GM23338 (cell line): Measurements from ENCODE around the gene CHD9. TPM values are rescaled to one million over a fixed set of nuclear protein-coding genes. Genes with fewer than 3 reads are reported as not detected.

ENCODE experiments used
- ATAC-seq: fragments of 200-7000 bp; cut with Tn5 transposase; 3 replicates; pipeline ENCODE4 v1.9.1; 2020
- DNase-seq: peaks from one replicate; pipeline ENCODE4 v3.0.0-alpha.2; 2015; ENCODE audit warnings: low spot score
- H2AFZ ChIP-seq: fragments of 200-600 bp; sonication (generic); 2 replicates; pipeline ENCODE4 v1.8.0; 2016; ENCODE audit warnings: antibody characterized with exemption, mild to moderate bottlenecking, moderate library complexity
- H3F3A ChIP-seq: fragments of 200-600 bp; sonication (generic); replicated peaks from 2 replicates; pipeline ENCODE4 v1.8.0; 2017; ENCODE audit warnings: antibody characterized with exemption, mixed run types, low read depth
- H3K27ac ChIP-seq: fragments of 200-600 bp; sonication (generic); 2 replicates; pipeline ENCODE4 v1.6.1; 2016; ENCODE audit warnings: low read depth
- H3K27me3 ChIP-seq: fragments of 200-600 bp; sonication (generic); 2 replicates; pipeline ENCODE4 v1.8.0; 2016; ENCODE audit warnings: mild to moderate bottlenecking, mixed run types, moderate library complexity; ENCODE audit not compliant: insufficient read depth
- H3K36me3 ChIP-seq: fragments of 200-600 bp; sonication (generic); 2 replicates; pipeline ENCODE4 v1.8.0; 2016; ENCODE audit warnings: mild to moderate bottlenecking; ENCODE audit not compliant: insufficient read depth
- H3K4me1 ChIP-seq: fragments of 200-600 bp; sonication (generic); 2 replicates; pipeline ENCODE4 v1.8.0; 2016; ENCODE audit warnings: mild to moderate bottlenecking, moderate library complexity; ENCODE audit not compliant: insufficient read depth
- H3K4me2 ChIP-seq: fragments of 200-600 bp; sonication (generic); 2 replicates; pipeline ENCODE4 v1.7.1; 2017; ENCODE audit warnings: mixed run types
- H3K4me3 ChIP-seq: fragments of 200-600 bp; sonication (generic); 2 replicates; pipeline ENCODE4 v1.6.1; 2016; ENCODE audit warnings: mixed run types
- H3K79me2 ChIP-seq: fragments of 200-600 bp; sonication (generic); replicated peaks from 2 replicates; pipeline ENCODE4 v1.8.0; 2017; ENCODE audit warnings: mild to moderate bottlenecking; ENCODE audit not compliant: insufficient read depth
- H3K9me2 ChIP-seq: fragments of 200-600 bp; sonication (generic); 2 replicates; pipeline ENCODE4 v1.8.0; 2017; ENCODE audit not compliant: insufficient read depth
- H4K20me1 ChIP-seq: fragments of 200-600 bp; sonication (generic); replicated peaks from 2 replicates; pipeline ENCODE4 v1.8.0; 2017; ENCODE audit warnings: mild to moderate bottlenecking; ENCODE audit not compliant: insufficient read depth
- H3K27ac Mint-ChIP-seq: 2 replicates; pipeline ENCODE4 v1.8.0; 2020; ENCODE audit warnings: inconsistent platforms, mild to moderate bottlenecking, moderate library complexity, mixed read lengths
- H3K27me3 Mint-ChIP-seq: 3 replicates; pipeline ENCODE4 v1.8.0; 2022; ENCODE audit warnings: low read depth, mild to moderate bottlenecking, moderate library complexity, mixed read lengths, inconsistent platforms; ENCODE audit not compliant: insufficient read depth, poor library complexity
- H3K36me3 Mint-ChIP-seq: 3 replicates; pipeline ENCODE4 v1.8.0; 2021; ENCODE audit warnings: low read depth, mild to moderate bottlenecking, inconsistent platforms, moderate library complexity, mixed read lengths
- H3K4me1 Mint-ChIP-seq: 3 replicates; pipeline ENCODE4 v1.8.0; 2020; ENCODE audit warnings: mild to moderate bottlenecking, inconsistent platforms, mixed read lengths
- H3K4me3 Mint-ChIP-seq: 3 replicates; pipeline ENCODE4 v1.8.0; 2021; ENCODE audit warnings: moderate library complexity, mild to moderate bottlenecking, inconsistent platforms, mixed read lengths
- H3K9me3 Mint-ChIP-seq: 3 replicates; pipeline ENCODE4 v1.8.0; 2020; ENCODE audit warnings: moderate library complexity, mild to moderate bottlenecking, inconsistent platforms, mixed read lengths
- CREB1 ChIP-seq: fragments of 250-450 bp; sonication (Bioruptor Pico); IDR thresholded peaks from 2 replicates; pipeline ENCODE4 v1.5.0; 2020; ENCODE audit warnings: low read depth, mild to moderate bottlenecking, moderate library complexity
- EZH2 ChIP-seq: fragments of 200-600 bp; sonication (generic); IDR thresholded peaks from one replicate; pipeline ENCODE4 v1.8.0; 2017; ENCODE audit warnings: antibody characterized with exemption, mild to moderate bottlenecking, low read depth; ENCODE audit not compliant: unreplicated experiment
- JUNB ChIP-seq: IDR thresholded peaks from one replicate; pipeline ENCODE4 v1.6.1; 2016; ENCODE audit warnings: antibody characterized with exemption; ENCODE audit not compliant: unreplicated experiment
- NANOG ChIP-seq: IDR thresholded peaks from 2 replicates; pipeline ENCODE4 v1.6.1; 2016; ENCODE audit warnings: antibody characterized with exemption, borderline replicate concordance
- POLR2AphosphoS5 ChIP-seq: IDR thresholded peaks from 2 replicates; pipeline ENCODE4 v1.6.1; 2016; ENCODE audit warnings: antibody characterized with exemption, low read depth
- STAT1 ChIP-seq: IDR thresholded peaks from one replicate; pipeline ENCODE4 v1.6.1; 2016; ENCODE audit warnings: antibody characterized with exemption; ENCODE audit not compliant: unreplicated experiment
- ZNF331 ChIP-seq: fragments of 250-450 bp; sonication (Bioruptor Pico); IDR thresholded peaks from 2 replicates; pipeline ENCODE4 v1.5.0; 2020; ENCODE audit warnings: low read depth, mild to moderate bottlenecking, moderate library complexity
- polyA plus RNA-seq: library from polyadenylated mRNA; unstranded; fragments of >200 nt; fragmentation: Nextera tagmentation; extraction: Ambion mirVana; gene quantifications from 2 replicates; pipeline ENCODE4 v1.2.1, GENCODE V29; 2016
- total RNA-seq: library from RNA; depleted of rRNA; stranded (reverse); fragments of >200 nt; shearing (Covaris generic); gene quantifications from 2 replicates; pipeline ENCODE4 v1.2.3, GENCODE V29; 2014
- TF ChIP-seq, protein P1 (sequence below): IDR thresholded peaks from one replicate; pipeline ENCODE4 v1.6.1; 2018; ENCODE audit warnings: antibody characterized with exemption; ENCODE audit not compliant: unreplicated experiment
- TF ChIP-seq, protein P2 (sequence below): fragments of 250-450 bp; sonication (Bioruptor Pico); IDR thresholded peaks from 2 replicates; pipeline ENCODE4 v1.5.0; 2020; ENCODE audit warnings: mild to moderate bottlenecking, moderate library complexity
- TF ChIP-seq, protein P3 (sequence below): IDR thresholded peaks from 2 replicates; pipeline ENCODE4 v1.6.1; 2016; ENCODE audit warnings: antibody characterized with exemption

CHD9 gene
- total and polyA plus RNA-seq, 2 experiments from 2014 or later: 18.8 to 46.6 TPM

DNA sequence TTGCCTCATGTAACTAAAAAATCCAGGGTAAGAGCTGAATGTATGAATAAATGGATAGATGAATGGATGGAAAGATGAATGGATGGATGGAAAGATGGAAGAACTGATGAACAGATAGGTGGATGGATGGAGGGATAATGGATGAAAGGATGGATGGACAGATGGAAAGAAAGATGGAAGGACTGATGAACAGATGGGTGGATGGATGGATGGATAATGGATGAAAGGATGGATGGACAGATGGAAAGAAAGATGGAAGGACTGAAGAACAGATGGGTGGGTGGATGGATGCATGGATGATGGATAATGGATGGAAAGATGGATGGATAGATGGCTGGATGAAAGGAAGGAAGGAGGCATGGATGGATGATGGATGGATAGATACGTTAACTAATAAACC lies 14.0 kb upstream of the CHD9 start:
- H2AFZ ChIP-seq: no peak overlapping the region
- Mint-ChIP-seq H3K27ac (no peak overlapping the region), H3K27me3 (peaks cover 8% of the 10 kb centered on the region), H3K4me3 (peak overlapping the region; percentile 14; the same call in 1 of the 3 replicates), H3K36me3 (peaks cover 17% of the 10 kb centered on the region), H3K4me1 (peaks cover 54% of the 10 kb centered on the region), H3K9me3 (peaks cover 15% of the 10 kb centered on the region)
- peaks cover 45% of the 10 kb centered on the region for H3K4me1 ChIP-seq
- ATAC-seq: no peak
- H3K4me3 ChIP-seq: no peak overlapping the region
- peak overlapping the region; percentile 91; the same call in 1 of the 2 replicates for H3K27ac ChIP-seq
- H3F3A ChIP-seq: peaks cover 10% of the 10 kb centered on the region
- H3K4me2 ChIP-seq: peak overlapping the region; percentile 73; the same call in 1 of the 2 replicates
- no peaks in the 10 kb centered on the region for H4K20me1 ChIP-seq
- no peak for DNase-seq
- H3K36me3 ChIP-seq: no peaks in the 10 kb centered on the region
- peaks cover 7% of the 10 kb centered on the region for H3K9me2 ChIP-seq
- no peaks in the 10 kb centered on the region for H3K27me3 ChIP-seq
- H3K79me2 ChIP-seq: no peaks in the 10 kb centered on the region
- TF ChIP-seq, protein P1, sequence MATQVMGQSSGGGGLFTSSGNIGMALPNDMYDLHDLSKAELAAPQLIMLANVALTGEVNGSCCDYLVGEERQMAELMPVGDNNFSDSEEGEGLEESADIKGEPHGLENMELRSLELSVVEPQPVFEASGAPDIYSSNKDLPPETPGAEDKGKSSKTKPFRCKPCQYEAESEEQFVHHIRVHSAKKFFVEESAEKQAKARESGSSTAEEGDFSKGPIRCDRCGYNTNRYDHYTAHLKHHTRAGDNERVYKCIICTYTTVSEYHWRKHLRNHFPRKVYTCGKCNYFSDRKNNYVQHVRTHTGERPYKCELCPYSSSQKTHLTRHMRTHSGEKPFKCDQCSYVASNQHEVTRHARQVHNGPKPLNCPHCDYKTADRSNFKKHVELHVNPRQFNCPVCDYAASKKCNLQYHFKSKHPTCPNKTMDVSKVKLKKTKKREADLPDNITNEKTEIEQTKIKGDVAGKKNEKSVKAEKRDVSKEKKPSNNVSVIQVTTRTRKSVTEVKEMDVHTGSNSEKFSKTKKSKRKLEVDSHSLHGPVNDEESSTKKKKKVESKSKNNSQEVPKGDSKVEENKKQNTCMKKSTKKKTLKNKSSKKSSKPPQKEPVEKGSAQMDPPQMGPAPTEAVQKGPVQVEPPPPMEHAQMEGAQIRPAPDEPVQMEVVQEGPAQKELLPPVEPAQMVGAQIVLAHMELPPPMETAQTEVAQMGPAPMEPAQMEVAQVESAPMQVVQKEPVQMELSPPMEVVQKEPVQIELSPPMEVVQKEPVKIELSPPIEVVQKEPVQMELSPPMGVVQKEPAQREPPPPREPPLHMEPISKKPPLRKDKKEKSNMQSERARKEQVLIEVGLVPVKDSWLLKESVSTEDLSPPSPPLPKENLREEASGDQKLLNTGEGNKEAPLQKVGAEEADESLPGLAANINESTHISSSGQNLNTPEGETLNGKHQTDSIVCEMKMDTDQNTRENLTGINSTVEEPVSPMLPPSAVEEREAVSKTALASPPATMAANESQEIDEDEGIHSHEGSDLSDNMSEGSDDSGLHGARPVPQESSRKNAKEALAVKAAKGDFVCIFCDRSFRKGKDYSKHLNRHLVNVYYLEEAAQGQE: no peak
- TF ChIP-seq CREB1 (no peak), POLR2AphosphoS5 (no peak), JUNB (no peak), EZH2 (no peak), ZNF331 (CRISPR knock-in tag) (no peak), NANOG (no peak), STAT1 (no peak)
- TF ChIP-seq, protein P2, sequence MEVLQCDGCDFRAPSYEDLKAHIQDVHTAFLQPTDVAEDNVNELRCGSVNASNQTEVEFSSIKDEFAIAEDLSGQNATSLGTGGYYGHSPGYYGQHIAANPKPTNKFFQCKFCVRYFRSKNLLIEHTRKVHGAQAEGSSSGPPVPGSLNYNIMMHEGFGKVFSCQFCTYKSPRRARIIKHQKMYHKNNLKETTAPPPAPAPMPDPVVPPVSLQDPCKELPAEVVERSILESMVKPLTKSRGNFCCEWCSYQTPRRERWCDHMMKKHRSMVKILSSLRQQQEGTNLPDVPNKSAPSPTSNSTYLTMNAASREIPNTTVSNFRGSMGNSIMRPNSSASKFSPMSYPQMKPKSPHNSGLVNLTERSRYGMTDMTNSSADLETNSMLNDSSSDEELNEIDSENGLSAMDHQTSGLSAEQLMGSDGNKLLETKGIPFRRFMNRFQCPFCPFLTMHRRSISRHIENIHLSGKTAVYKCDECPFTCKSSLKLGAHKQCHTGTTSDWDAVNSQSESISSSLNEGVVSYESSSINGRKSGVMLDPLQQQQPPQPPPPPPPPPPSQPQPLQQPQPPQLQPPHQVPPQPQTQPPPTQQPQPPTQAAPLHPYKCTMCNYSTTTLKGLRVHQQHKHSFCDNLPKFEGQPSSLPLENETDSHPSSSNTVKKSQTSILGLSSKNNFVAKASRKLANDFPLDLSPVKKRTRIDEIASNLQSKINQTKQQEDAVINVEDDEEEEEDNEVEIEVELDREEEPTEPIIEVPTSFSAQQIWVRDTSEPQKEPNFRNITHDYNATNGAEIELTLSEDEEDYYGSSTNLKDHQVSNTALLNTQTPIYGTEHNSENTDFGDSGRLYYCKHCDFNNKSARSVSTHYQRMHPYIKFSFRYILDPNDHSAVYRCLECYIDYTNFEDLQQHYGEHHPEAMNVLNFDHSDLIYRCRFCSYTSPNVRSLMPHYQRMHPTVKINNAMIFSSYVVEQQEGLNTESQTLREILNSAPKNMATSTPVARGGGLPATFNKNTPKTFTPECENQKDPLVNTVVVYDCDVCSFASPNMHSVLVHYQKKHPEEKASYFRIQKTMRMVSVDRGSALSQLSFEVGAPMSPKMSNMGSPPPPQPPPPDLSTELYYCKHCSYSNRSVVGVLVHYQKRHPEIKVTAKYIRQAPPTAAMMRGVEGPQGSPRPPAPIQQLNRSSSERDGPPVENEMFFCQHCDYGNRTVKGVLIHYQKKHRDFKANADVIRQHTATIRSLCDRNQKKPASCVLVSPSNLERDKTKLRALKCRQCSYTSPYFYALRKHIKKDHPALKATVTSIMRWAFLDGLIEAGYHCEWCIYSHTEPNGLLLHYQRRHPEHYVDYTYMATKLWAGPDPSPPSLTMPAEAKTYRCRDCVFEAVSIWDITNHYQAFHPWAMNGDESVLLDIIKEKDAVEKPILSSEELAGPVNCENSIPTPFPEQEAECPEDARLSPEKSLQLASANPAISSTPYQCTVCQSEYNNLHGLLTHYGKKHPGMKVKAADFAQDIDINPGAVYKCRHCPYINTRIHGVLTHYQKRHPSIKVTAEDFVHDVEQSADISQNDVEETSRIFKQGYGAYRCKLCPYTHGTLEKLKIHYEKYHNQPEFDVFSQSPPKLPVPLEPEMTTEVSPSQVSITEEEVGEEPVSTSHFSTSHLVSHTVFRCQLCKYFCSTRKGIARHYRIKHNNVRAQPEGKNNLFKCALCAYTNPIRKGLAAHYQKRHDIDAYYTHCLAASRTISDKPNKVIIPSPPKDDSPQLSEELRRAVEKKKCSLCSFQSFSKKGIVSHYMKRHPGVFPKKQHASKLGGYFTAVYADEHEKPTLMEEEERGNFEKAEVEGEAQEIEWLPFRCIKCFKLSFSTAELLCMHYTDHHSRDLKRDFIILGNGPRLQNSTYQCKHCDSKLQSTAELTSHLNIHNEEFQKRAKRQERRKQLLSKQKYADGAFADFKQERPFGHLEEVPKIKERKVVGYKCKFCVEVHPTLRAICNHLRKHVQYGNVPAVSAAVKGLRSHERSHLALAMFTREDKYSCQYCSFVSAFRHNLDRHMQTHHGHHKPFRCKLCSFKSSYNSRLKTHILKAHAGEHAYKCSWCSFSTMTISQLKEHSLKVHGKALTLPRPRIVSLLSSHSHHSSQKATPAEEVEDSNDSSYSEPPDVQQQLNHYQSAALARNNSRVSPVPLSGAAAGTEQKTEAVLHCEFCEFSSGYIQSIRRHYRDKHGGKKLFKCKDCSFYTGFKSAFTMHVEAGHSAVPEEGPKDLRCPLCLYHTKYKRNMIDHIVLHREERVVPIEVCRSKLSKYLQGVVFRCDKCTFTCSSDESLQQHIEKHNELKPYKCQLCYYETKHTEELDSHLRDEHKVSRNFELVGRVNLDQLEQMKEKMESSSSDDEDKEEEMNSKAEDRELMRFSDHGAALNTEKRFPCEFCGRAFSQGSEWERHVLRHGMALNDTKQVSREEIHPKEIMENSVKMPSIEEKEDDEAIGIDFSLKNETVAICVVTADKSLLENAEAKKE: no peak
- TF ChIP-seq, protein P3, sequence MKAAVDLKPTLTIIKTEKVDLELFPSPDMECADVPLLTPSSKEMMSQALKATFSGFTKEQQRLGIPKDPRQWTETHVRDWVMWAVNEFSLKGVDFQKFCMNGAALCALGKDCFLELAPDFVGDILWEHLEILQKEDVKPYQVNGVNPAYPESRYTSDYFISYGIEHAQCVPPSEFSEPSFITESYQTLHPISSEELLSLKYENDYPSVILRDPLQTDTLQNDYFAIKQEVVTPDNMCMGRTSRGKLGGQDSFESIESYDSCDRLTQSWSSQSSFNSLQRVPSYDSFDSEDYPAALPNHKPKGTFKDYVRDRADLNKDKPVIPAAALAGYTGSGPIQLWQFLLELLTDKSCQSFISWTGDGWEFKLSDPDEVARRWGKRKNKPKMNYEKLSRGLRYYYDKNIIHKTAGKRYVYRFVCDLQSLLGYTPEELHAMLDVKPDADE: no peak
